ENCODE results near the gene MAFG. TPM values are rescaled to one million over a fixed set of nuclear protein-coding genes. Genes with fewer than 3 reads are reported as not detected.

Gene MAFG
- 1 to 10 TPM; 3.4 to 6.7 (median 4.7) TPM for polyA plus RNA-seq (ENCODE audit: low read depth in 6 of 6)

- H3K4me3 Mint-ChIP-seq = peak within 1 kb of the TSS; percentile 85 to 95 (median 89)
- peak within 1 kb of the TSS; percentile 87 to 98 (median 94) for H3K27ac Mint-ChIP-seq
- H3K9me3 Mint-ChIP-seq = no peaks in the 10 kb centered on the region
- peaks cover 11 to 33% (median 18%) of the 10 kb centered on the region in 3 donors for H3K4me1 Mint-ChIP-seq
- no peaks in the 10 kb centered on the region for H3K36me3 Mint-ChIP-seq
- peak; percentile 72 to 79 for ATAC-seq (ENCODE audit: low read depth in 2 of 2)
- peak; percentile 93 for DNase-seq
- H3K27me3 Mint-ChIP-seq = peaks cover 0 to 35% (median 20%) of the 10 kb centered on the region in 3 donors
Observed at GRCh38 chr17:81927653-81928543, at the start of gene MAFG. Gene MAFG, minus strand, starts transcription at chr17:81927735. Its CDS starts 4,550 bp downstream, at chr17:81923185.

GRCh38 chr17:81976332-81977210 lies 49.0 kb upstream of the MAFG start:
- no peak for DNase-seq
- peak overlapping the region; percentile 95 to 99 (median 96) for H3K27ac Mint-ChIP-seq
- H3K4me1 Mint-ChIP-seq = peaks cover 22 to 33% (median 31%) of the 10 kb centered on the region in 3 donors
- H3K4me3 Mint-ChIP-seq = peak overlapping the region; percentile 96 to 99 (median 97)
- peaks cover 0 to 4% of the 10 kb centered on the region in 2 donors for H3K36me3 Mint-ChIP-seq
- peaks cover 0 to 8% (median 4%) of the 10 kb centered on the region in 3 donors for H3K27me3 Mint-ChIP-seq
- peaks cover 0 to 1% (median 0%) of the 10 kb centered on the region in 7 donors for H3K9me3 Mint-ChIP-seq
- peak; percentile 11 to 14 for ATAC-seq (ENCODE audit: low read depth in 2 of 2)

- Mint-ChIP-seq H3K36me3 (no peaks in the 10 kb centered on the region), H3K27me3 (peaks cover 4 to 8% (median 4%) of the 10 kb centered on the region in 3 donors), H3K9me3 (peaks cover 0 to 1% (median 0%) of the 10 kb centered on the region in 7 donors), H3K4me3 (peak overlapping the region in 1 of 8 donors; percentile 21), H3K4me1 (peaks cover 12 to 17% (median 13%) of the 10 kb centered on the region in 3 donors), H3K27ac (no peak overlapping the region)
- DNase-seq (no peak), ATAC-seq (ENCODE audit: low read depth in 2 of 2) (no peak)
Observed at GRCh38 chr17:81973432-81973831, 45.9 kb upstream of the MAFG start.

GRCh38 chr17:81968850-81969812 lies 41.6 kb upstream of the MAFG start:
- DNase-seq = no peak
- no peaks in the 10 kb centered on the region for H3K9me3 Mint-ChIP-seq
- peak overlapping the region in 3 of 8 donors; percentile 42 to 87 (median 81) for H3K4me3 Mint-ChIP-seq
- H3K36me3 Mint-ChIP-seq = no peaks in the 10 kb centered on the region
- H3K27me3 Mint-ChIP-seq = peaks cover 0 to 15% (median 6%) of the 10 kb centered on the region in 3 donors
- ATAC-seq (ENCODE audit: low read depth in 2 of 2) = no peak
- H3K27ac Mint-ChIP-seq = no peak overlapping the region
- H3K4me1 Mint-ChIP-seq = peaks cover 5 to 20% (median 17%) of the 10 kb centered on the region in 3 donors

- H3K4me1 Mint-ChIP-seq = peaks cover 5 to 20% (median 17%) of the 10 kb centered on the region in 3 donors
- H3K27me3 Mint-ChIP-seq = peaks cover 0 to 22% (median 8%) of the 10 kb centered on the region in 3 donors
- H3K27ac Mint-ChIP-seq = no peak overlapping the region
- no peak for ATAC-seq (ENCODE audit: low read depth in 2 of 2)
- no peaks in the 10 kb centered on the region for H3K36me3 Mint-ChIP-seq
- H3K4me3 Mint-ChIP-seq = peak overlapping the region in 5 of 8 donors; percentile 56 to 87 (median 71)
- DNase-seq = no peak
- no peaks in the 10 kb centered on the region for H3K9me3 Mint-ChIP-seq
Observed at GRCh38 chr17:81968396-81968745, 40.8 kb upstream of the MAFG start.

GRCh38 chr17:81967533-81968395 lies 40.2 kb upstream of the MAFG start:
- Mint-ChIP-seq H3K4me3 (peak overlapping the region; percentile 54 to 87 (median 70)), H3K36me3 (no peaks in the 10 kb centered on the region), H3K4me1 (peaks cover 5 to 20% (median 17%) of the 10 kb centered on the region in 3 donors), H3K9me3 (no peaks in the 10 kb centered on the region), H3K27ac (peak overlapping the region in 1 of 6 donors; percentile 82), H3K27me3 (peaks cover 4 to 27% (median 8%) of the 10 kb centered on the region in 3 donors)
- peak; percentile 67 to 80 for ATAC-seq (ENCODE audit: low read depth in 2 of 2)
- DNase-seq = peak; percentile 48

GRCh38 chr17:81967244-81967532 lies 39.7 kb upstream of the MAFG start:
- DNase-seq = no peak
- Mint-ChIP-seq H3K27ac (no peak overlapping the region), H3K4me1 (peaks cover 5 to 20% (median 17%) of the 10 kb centered on the region in 3 donors), H3K36me3 (no peaks in the 10 kb centered on the region), H3K27me3 (peaks cover 8 to 32% (median 8%) of the 10 kb centered on the region in 3 donors), H3K9me3 (no peaks in the 10 kb centered on the region), H3K4me3 (peak overlapping the region in 3 of 8 donors; percentile 24 to 58 (median 56))
- peak in 1 of 2 donors; percentile 2 for ATAC-seq (ENCODE audit: low read depth in 2 of 2)

GRCh38 chr17:81966343-81967243 lies 39.1 kb upstream of the MAFG start:
- Mint-ChIP-seq H3K9me3 (no peaks in the 10 kb centered on the region), H3K36me3 (no peaks in the 10 kb centered on the region), H3K27me3 (peaks cover 8 to 35% (median 9%) of the 10 kb centered on the region in 3 donors), H3K4me1 (peaks cover 5 to 20% (median 17%) of the 10 kb centered on the region in 3 donors), H3K27ac (peak overlapping the region in 3 of 6 donors; percentile 20 to 71 (median 24)), H3K4me3 (peak overlapping the region in 5 of 8 donors; percentile 8 to 58 (median 47))
- peak; percentile 44 for DNase-seq
- ATAC-seq (ENCODE audit: low read depth in 2 of 2) = peak; percentile 64 to 68

GRCh38 chr17:81964081-81964849 lies 36.7 kb upstream of the MAFG start:
- DNase-seq (no peak), ATAC-seq (ENCODE audit: low read depth in 2 of 2) (no peak)
- H3K36me3 Mint-ChIP-seq = no peaks in the 10 kb centered on the region
- peaks cover 8 to 31% (median 9%) of the 10 kb centered on the region in 3 donors for H3K27me3 Mint-ChIP-seq
- H3K4me3 Mint-ChIP-seq = no peak overlapping the region
- H3K4me1 Mint-ChIP-seq = peaks cover 5 to 20% (median 17%) of the 10 kb centered on the region in 3 donors
- H3K27ac Mint-ChIP-seq = peak overlapping the region in 1 of 6 donors; percentile 38
- H3K9me3 Mint-ChIP-seq = no peaks in the 10 kb centered on the region

All from naive B cell (primary cell).